ENCODE results near the gene OTOGL.
A peak's percentile ranks its signal among the peaks of the same experiment; 100 is the strongest.

OTOGL gene

DNA sequence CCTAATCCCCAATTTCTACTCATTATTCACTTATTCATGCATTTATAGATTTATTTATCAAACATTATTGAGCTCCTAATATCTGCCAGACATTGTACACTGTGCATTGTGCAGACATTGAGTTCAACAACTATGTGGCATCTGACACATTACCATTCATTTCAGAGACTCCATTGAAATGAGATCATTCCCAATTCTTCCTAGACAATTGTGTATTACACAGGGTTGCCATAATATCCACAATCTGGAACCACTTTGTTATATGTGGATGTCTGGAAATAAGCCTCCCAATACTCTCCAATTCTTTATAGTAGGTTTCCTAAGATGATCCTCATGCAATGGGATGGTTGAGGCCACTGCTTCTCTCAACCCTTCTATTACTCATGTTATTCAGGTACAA, 165.0 kb downstream of the OTOGL start:
- TF ChIP-seq, protein P1, sequence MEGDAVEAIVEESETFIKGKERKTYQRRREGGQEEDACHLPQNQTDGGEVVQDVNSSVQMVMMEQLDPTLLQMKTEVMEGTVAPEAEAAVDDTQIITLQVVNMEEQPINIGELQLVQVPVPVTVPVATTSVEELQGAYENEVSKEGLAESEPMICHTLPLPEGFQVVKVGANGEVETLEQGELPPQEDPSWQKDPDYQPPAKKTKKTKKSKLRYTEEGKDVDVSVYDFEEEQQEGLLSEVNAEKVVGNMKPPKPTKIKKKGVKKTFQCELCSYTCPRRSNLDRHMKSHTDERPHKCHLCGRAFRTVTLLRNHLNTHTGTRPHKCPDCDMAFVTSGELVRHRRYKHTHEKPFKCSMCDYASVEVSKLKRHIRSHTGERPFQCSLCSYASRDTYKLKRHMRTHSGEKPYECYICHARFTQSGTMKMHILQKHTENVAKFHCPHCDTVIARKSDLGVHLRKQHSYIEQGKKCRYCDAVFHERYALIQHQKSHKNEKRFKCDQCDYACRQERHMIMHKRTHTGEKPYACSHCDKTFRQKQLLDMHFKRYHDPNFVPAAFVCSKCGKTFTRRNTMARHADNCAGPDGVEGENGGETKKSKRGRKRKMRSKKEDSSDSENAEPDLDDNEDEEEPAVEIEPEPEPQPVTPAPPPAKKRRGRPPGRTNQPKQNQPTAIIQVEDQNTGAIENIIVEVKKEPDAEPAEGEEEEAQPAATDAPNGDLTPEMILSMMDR (IDR thresholded peaks at IDR 0.05; ENCODE audit: low read depth, low read length, missing control alignments): no peak
- H3K4me3 ChIP-seq (replicated peaks; ENCODE audit: low read depth, low read length): no peak overlapping the region
- DNase-seq (ENCODE audit: extremely low read depth, low read depth): no peak

DNA sequence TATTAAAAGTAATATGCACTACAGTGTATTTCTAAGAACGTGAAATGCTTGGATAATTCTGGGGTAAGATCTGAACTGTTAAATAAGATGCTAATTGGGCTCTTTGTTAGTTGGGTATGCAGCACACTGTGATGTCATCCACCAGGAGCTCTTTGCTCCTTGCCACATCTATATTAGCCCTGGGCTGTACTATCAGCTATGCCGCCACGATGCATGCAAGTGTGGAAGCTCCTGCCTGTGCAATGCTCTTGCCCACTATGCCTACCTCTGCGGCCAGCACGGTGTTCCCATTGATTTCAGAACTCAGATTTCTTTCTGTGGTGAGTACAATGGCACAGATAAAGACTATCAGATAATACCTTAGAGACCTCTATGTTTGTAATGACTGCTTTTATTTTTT, 165.6 kb downstream of the OTOGL start:
- no peak for DNase-seq (ENCODE audit: extremely low read depth, low read depth)
- TF ChIP-seq, protein P1 (IDR thresholded peaks at IDR 0.05; ENCODE audit: low read depth, low read length, missing control alignments): no peak
- H3K4me3 ChIP-seq (replicated peaks; ENCODE audit: low read depth, low read length): no peak overlapping the region

DNA sequence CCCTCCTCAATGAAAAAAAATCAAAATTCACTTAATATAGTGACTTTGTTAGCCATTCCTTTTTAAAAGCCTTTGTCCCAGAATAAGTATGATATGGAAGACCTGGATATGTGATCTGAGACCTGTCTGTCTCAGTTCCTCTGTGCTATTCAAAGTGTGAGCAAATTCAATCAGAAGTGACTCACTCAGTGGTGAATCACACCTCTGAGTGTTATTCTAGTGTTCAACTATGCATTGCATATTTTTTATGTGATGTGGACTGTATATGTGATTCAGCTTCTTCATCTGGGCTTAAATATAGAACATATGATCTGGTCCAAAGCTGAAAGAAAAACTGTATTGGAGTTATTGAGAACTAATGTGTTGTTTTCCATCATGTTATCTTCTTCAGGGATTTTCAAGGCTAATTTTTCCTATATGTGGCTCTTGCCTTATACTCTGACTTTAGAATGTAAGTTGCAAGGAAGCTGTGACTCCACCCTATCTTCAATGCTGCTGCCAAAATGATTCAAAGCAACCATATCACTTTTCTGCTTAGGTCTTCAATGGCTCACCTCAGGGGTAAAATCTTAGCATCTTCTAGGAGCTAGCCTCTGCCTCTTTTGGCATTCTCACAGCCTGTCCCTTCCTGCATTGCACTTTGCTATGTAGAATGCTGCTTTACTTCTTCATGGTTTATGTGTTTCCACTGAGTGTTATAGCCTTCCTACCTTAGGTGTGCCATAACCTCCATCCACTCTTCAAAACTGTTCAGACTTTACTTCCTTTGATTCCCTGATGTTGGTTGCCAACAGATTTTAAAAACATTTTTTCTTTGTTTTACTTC, 169.8 kb downstream of the OTOGL start:
- peak; percentile 20 for DNase-seq (ENCODE audit: extremely low read depth, low read depth)
- TF ChIP-seq, protein P1 (IDR thresholded peaks at IDR 0.05; ENCODE audit: low read depth, low read length, missing control alignments): no peak
- H3K4me3 ChIP-seq (replicated peaks; ENCODE audit: low read depth, low read length): no peak overlapping the region

DNA sequence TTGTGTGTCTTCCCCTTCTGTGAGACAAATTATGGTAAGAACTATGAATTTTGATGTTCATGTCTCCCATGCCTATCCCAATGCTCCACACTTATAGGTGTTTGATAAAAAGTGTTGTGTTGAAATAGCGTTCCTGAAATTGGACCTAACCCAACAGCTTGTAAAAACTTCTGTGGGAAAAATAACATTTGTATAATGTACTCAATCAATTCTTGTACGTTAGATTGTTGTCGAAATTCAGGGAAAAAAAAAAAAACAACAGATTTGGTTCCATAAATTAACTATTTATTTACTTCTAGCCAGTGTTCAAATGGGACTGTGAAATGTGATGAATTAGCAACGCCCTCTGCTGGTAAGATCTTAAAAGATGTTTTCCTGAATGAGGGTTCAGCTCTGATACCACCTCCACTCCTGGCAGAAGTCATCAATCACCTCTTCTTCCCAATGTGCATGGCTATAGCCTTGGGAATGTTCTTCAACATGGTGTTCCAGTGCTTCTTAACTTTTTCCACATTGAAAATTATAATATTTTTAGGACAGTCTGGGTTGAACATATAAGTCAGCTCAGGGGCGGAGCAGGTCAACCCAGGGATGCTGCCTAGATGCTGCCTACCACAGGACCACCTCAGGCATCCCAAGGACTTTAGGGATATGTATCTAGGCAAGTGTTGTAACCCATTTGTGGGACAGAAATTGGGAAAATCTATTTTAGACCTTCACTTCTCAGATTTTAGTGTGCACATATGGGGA, 170.6 kb downstream of the OTOGL start:
- DNase-seq (ENCODE audit: extremely low read depth, low read depth): peak; percentile 45
- TF ChIP-seq, protein P1 (IDR thresholded peaks at IDR 0.05; ENCODE audit: low read depth, low read length, missing control alignments): peak; percentile 60
- H3K4me3 ChIP-seq (replicated peaks; ENCODE audit: low read depth, low read length): no peak overlapping the region

DNA sequence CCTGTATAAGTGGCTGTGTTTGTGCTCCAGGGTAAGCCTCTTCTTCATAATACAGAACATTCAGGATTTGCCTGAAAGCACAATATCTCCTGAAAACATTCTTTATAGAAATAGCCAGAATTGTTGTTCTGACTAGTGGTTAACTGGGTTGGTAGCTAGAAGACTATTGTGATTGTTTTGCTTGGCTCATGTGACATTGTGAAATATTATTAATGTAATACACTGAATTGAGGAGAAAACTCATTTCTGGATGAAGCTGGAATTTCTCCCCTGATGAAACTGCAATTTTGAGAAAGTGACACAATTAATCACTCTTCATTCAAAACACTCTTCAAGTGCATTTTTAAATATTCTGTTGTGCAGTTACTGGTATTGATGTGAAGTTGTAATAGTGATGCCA, 172.4 kb downstream of the OTOGL start:
- TF ChIP-seq, protein P1 (IDR thresholded peaks at IDR 0.05; ENCODE audit: low read depth, low read length, missing control alignments): no peak
- no peak for DNase-seq (ENCODE audit: extremely low read depth, low read depth)
- no peak overlapping the region for H3K4me3 ChIP-seq (replicated peaks; ENCODE audit: low read depth, low read length)

DNA sequence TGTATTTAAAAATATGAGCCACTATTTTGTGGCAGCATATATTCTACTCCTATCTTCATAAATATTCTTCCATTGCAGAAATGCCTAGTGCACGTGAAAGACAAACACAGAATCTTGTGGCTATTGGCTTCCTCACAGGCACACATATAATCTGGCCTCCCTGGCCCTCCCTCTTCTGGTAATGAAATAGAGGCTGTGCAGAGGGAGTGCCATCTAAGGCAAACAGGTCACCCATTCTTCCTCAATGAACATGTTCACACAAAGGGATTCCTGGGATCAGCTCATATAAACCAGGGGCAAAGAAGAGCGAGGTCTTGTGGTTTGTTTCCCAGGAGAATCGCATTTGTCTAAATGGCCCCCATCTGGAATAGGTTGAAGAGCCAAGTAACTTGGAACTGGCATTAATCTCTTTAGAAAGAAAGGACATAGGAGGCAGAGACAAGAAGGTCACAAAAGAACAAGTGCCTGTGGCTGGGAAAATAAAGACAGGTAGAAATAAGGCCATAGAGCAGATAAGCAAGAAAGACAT, 173.1 kb downstream of the OTOGL start:
- TF ChIP-seq, protein P1 (IDR thresholded peaks at IDR 0.05; ENCODE audit: low read depth, low read length, missing control alignments): no peak
- no peak for DNase-seq (ENCODE audit: extremely low read depth, low read depth)
- no peak overlapping the region for H3K4me3 ChIP-seq (replicated peaks; ENCODE audit: low read depth, low read length)
